GM10847 (cell line): ENCODE results near the gene GNA14.

Source experiments
- POLR2A ChIP-seq: IDR thresholded peaks from 2 replicates; pipeline ENCODE4 v1.6.1; 2011; ENCODE audit not compliant: insufficient read length; ENCODE audit errors: extremely low read depth

GNA14 gene

DNA sequence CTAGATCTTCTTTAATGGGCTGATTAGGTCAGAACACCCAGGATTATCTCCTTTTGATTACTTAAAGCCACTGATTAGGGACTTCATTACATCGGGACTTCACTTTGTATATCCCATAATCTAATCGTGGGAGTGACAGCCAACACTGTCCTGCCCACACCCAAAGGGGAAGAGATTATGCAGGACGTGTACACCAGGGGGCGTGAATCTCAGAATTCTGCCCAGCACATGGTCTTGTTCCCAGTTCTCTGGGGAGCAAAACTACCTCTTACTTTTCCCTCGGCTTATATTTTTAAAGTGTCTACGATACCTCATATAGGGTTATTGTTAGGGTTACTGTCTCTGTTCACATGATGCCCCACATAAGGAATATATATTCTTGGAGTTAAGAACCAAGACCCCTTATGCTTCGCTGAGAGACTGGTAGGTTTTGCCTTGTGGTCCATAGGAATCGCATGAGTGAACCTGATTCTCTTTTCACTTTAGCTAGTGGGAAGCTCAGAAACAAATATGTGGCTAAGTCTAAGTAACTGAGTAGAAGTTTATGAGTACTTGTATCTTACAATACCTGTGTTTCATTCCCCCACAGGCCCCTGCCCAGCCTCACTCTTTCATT is 192.7 kb downstream of the GNA14 start:
- no peak for TF ChIP-seq POLR2A

DNA sequence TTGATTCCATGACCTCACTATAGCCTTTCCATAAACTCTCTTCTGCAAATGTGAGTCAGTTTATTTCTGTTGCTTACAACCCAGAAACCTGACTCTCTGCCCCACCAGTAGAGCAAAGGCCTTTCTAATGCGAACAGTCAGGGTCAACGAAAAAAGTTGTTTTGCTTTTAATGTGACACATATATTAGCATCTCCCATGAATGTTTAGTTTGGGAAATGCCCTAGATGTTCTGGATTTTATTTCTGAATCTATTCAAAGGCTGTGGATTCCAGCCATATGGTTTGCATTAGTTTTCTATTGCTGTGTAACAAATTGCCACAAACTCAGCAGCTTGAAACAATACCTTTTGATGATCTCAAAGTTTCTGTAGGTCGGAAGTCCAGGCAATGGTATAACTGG is 193.5 kb downstream of the GNA14 start:
- TF ChIP-seq POLR2A, result no peak

DNA sequence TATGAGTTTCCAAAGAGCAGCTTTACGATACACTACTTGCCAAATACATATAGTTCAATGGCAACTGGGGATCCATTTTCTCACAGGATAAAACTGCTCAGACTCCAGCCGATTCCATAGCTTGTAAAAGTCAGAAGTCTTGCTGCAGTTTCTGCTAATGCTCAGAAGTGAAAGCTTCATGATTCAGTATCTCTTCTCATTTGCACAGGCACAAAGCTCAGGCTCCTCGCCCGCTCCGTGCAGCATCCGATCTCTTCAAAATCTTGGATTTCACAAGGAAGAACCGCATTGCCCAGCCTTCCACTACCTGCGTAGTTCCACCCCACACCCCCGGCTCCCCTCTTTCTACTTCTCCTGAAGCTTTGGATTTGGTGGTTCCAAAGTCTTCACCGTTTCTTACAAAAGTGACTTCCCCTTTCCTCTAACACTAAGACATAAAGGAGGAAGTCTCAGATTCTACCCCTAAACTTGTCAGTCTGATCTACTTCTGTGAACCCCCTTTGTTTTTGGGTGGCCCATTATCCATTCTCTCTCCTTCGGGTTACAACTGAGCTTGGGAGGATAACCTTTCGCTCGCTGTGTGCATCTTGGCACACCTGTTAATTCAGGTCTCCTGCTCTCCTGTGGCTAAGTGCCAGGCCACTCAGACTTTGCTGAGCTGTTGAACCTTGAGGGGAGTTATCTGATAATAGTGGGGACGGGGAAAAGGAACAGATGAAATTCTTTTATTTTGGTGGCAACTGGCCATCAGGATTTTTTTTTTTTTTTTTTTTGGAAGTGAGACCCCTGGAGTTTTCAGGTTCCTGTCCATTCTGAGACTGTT is 194.1 kb downstream of the GNA14 start:
- no peak for TF ChIP-seq POLR2A

DNA sequence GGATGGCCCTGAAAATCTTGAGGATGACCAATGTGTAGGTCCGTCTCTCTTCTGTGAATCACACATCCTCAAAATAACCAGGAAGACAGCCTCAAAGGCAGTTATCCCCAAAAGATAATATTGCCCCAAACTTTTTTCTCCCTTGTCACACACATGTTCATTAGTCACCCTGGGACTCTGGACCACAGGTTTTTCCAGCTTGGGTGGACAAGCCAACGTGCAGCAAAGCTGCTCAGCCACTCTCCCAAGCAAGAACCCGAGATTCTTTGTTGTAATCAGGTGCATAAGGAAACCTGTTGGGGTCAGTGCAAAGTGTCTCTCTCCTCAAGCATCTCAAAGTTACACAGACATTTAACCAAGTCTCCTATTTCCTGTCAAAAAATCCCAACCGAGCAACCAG is 196.6 kb downstream of the GNA14 start:
- TF ChIP-seq POLR2A, result no peak

DNA sequence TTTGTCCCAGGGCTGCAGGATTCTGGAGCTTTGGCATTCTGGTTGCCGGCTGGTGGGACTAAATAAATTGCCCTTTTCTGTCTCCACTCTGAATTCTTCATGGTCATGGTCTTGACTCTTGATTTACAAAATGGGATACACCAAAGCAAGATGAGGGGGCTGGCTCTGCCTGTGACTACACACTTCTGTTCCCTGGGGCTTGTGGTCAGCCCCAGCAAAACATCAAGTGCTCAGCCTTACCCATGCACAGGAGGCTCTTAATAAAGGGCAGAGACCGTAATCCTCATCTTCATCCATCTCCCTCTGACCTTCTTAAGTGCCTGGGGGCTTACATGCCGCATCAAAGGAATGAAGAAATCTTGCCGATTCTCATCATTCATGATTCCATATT is 198.0 kb downstream of the GNA14 start:
- TF ChIP-seq POLR2A, result no peak

DNA sequence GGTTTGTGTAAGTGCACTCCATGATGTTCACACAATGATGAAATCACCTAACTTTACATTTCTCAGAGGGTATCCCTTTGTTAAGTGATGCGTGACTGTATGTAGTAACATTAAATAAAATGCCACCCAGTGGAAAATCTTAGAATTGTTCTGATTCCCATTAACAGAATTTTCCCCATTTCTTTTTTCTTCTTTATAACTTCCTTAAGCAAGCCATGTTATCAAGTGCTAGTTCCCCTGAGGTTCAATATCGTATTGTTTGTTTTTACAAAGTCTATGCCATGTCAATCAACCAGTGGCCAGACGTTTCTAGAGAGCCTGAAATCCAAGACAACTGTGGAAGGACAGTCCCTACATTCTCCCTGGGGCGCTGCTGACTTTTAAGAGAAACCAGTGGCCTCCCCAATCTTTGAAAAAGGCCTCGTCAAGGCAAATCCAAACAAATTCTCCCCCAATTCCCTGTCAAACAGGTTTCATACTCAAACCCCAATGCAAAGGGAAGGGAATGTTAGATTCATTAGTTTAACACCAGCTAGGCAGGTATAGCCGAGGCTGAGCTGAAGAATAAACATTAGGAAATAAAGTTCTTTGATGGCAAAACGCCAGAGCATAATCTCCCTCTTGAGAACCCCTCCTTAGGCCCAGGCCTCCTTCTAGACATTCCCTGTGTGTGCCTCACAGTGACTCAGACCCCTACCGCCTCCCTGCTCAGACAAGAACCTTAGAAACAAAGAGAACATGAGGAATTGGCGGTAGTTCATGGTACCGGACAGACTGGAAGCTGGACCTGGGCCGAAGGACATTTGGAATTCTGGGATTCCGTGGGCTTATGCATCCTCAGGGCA is 198.7 kb downstream of the GNA14 start:
- TF ChIP-seq POLR2A, result no peak

DNA sequence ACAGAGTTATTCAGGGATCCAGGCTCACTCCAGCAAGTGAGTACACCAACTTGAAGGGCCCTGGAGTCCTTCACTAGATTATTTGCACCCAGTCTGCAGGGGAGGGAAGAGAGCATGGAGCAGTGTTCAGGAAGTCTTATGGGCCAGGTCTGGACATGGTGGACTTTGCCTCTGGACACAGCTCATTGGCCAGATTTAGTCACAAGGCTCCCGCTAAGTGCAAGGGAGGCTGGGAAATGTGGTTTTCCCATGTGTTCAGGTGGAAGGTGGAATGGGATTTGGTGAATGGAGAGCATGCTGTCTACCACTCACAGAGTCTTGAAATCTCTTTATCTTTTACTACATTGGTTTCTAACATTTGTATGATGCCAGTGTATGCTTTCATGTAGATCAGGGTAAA is 200.5 kb downstream of the GNA14 start:
- no peak for TF ChIP-seq POLR2A

DNA sequence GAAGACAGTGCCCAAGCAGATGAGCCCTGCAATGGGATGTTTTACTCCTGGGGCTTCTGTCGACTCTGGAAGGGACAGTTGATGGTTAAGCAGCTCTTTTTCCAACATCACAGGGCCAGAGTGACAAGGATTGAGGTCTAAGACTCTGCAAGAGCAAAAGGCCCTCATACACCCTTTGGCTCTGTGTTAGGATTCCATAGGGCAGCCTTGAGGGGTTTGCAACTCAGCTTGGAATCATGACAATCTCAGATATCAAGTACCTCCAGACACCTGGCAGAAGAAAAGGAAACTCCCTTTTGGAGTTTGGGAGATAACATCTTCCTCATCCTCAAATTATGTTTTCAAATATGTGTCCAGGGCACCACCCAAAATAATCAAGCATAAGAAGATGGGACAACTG is 205.7 kb downstream of the GNA14 start:
- TF ChIP-seq POLR2A, result no peak

DNA sequence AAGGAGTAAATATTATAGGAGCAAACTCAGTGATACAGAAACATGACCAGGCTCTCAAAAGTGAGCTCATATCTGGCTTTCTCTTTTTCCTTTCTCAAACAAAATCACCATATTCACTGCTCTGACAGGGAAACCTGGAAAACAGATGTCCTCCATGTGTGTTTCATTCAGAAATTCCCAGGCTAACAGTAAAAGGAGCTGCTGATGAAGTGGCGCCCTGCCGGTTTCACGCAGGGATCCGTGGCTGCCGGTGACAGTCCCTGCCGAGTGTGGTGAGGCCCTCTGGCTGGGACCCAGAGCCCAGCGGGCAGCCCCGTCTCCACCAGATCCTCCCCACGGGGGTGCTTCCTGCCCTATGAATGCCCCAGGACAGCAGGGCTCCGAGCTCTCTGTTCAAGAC is 208.1 kb downstream of the GNA14 start:
- no peak for TF ChIP-seq POLR2A

DNA sequence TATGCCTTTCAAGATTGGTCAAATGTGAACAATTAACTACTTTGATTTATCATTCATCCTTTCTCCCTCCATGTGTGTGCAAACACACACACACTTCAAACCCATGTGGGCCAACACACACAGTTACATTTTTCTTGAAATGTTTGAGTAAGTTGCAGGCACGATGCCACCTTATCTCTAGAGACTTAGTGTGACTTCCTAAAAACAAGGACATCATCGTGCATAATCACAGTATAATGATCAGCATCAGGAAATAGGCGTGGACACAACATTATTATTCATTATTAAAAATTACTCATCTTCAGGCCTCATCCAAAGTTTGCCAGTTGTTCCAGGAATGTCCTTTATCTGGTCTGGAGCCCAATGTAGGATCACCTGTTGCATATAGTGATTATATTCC is 209.5 kb downstream of the GNA14 start:
- no peak for TF ChIP-seq POLR2A

DNA sequence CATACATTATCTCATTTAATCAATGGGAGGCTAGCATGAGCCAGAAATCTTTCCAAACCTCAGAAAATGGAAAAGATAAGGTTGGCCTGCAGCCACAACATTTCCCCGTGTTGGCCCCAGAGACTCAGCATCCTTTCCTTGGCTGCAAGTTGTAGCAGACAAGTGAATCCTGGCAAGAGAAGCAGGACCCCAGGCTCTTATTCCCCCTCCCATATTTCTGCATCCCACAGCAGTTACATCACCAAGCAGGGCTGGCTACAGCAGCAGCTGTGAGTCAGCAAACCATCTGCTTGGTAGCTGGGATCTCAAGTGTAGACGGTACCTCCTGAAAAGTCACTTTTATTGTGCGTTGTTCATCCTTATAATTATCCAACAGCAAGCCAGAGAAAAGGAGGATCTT is 212.4 kb downstream of the GNA14 start:
- no peak for TF ChIP-seq POLR2A

DNA sequence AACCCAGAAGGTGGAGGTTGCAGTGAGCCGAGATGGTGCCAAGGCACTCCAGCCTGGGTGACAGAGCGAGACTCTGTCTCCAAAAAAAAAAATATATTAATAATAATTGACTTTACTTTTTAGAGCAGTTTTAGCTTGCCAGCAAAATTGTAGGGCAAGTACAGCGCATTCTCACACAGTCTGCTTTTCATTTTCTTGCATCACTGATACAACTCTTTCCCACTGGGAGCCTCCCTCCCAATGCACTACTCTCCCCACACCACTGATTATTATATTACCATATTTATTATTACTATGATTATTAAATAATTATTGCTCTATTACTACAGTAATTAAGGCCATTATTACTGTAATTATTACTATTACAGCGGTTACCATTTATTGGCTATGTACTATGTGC is 212.8 kb downstream of the GNA14 start:
- TF ChIP-seq POLR2A, result no peak

DNA sequence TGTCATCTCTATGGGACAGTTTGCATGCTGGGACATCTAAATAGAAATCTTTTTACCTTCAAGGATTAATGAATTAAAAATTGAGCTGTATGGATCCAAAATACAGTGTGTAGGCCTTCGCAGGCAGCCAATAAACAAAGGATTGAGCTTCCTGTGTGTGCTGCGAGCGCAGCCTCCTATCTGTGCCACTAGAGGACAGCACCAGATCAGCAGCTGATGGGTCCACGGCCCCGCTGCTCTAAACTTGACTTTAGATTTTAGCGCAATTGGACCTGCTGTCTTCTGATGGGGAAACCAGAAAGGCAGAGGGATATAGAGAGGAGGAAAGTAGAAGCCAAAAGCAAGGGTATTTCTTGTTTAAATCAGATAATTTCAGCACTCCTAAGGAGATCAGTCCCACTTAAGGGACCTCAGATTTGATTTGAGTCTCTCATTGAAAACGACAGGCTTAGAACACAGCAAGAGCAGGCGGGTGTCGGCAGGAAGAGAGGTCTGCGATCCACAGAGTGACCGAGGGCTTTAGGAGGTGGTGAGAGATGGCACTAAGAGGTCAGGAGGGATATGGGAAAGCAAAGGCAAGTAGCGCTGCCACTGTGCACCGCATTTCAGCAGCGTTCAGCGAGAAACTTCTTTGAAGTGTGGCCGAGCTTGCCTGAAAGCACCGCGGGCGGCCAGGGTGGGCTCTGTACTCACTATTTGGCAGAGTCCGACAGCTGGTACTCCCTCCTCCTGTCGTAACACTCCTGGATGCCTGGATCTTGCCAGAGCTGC is 214.3 kb downstream of the GNA14 start:
- no peak for TF ChIP-seq POLR2A

DNA sequence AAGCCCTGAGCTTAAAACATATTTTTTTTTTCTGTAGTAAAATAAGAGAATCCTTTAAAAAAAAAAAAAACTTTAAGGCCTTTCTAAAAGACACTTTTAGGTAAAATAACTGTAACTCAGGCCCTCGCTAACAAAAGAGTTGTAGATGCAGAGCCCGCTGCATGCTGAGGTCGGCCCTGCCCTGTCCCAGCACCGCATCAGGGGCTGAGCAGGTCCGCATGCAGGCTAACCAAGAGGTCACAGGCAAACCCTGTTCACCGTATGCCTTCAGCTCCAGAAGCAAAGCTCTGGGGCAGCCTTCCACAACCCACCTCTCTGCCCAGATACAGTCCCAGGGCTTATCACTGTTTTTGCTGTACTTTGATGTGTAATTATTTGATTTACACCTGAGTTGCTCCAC is 216.1 kb downstream of the GNA14 start:
- no peak for TF ChIP-seq POLR2A

DNA sequence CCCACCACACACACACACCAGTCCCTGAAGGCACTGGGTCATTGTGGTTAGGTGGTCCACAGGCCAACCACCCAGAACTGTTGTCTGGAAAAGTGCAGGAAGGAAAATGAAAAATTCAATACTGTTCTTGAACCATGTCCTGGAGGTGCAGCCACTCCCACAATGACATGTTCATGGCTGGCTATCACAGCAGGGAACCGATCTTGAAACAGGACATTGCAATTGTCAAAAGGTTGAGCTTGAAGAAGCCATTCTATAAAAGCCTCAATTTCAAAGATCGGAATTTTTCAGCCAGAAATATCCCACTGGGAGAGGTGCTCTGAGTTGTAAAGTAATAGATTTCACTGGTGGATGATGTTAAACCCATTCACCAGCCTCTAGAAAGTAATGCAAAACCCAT is 218.2 kb downstream of the GNA14 start:
- no peak for TF ChIP-seq POLR2A
